GM19025 (cell line): Measurements from ENCODE around the gene PABPN1L.

ENCODE experiments used
- ATAC-seq: cut with Tn5 transposase; IDR thresholded peaks from one replicate; pipeline ENCODE4 v1.9.1; 2021; ENCODE audit warnings: mild to moderate bottlenecking, low read depth, moderate library complexity; ENCODE audit not compliant: unreplicated experiment

The PABPN1L gene

DNA sequence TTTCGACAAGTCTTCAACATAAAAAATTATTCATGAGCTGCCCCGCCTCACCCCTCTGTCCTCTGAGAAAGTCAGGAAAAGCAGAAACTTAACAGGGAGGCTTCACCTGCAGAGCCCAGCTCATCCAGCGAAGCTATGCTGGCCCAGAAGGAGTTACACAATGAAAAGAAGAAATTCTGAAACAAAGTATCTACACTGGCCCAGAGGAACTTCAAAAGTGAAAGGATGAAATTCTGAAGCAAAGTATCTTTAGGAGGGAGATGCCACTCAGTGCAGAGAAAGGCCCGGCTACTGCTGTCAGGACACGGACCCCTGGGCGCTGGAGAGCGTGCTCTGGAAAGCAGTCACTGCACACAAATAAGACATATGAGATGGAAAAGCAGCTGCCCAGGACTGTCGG, 11.3 kb downstream of the PABPN1L start:
- ATAC-seq, result no peak

GRCh38 chr16:88854306-88855111, 12.0 kb downstream of the PABPN1L start:
- no peak for ATAC-seq

- no peak for ATAC-seq
Observed at GRCh38 chr16:88853325-88853941, 13.0 kb downstream of the PABPN1L start.

DNA sequence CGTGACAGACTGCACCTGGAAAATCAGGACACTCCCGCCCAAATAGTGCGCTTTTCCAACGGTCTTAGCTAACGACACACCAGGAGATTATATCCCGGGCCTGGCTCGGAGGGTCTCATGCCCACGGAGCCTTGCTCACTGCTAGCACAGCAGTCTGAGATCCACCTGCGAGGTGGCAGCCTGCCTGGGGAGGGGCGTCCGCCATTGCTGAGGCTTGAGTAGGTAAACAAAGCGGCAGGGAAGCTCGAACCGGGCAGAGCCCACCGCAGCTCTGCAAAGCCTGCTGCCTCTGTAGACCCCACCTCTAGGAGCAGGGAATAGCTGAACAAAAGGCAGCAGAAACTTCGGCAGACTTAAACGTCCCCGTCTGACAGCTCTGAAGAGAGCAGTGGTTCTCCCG, 14.8 kb downstream of the PABPN1L start:
- ATAC-seq, result no peak

GRCh38 chr16:88850531-88851199, 15.8 kb downstream of the PABPN1L start:
- ATAC-seq, result no peak

DNA sequence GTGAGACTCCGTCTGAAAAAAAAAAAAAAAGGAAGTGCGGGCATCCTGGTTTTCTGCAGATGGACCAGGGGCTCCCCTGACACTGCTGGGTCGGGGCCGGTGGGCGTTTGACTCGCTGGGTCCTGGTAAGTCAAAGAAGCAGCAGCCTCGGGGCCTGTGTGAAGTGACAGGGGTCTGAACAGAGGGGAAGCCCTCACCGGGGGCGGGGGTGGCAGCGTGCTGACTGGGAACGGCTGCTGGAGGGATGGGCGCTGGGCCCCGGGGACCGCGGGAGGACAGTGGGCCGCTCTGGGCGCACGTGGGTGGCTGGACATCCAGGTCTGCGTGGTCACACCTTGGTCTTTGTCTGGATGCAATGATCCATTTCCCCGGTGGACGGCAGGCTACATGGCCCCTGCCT, 17.9 kb downstream of the PABPN1L start:
- ATAC-seq, result no peak

DNA sequence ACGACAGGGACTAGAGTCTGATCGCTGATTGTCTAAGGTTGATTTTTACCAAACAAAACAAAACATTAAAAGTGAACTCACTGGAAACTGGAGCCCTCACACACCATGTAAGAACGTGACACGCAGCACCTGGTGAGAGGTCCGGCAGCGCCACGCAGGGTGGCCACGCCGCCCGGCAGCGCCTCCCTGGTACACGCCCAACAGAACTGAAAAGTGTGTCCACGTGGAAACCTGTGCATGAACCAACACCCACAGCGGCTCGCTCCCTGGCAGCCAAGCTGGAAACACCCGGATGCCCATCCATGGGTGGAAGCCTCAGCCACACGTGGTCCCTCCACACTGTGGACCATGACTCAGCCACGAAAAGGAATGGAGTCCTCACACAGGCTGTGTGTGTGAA, 18.8 kb downstream of the PABPN1L start:
- ATAC-seq, result no peak

GRCh38 chr16:88846088-88846487, 20.4 kb downstream of the PABPN1L start:
- no peak for ATAC-seq

DNA sequence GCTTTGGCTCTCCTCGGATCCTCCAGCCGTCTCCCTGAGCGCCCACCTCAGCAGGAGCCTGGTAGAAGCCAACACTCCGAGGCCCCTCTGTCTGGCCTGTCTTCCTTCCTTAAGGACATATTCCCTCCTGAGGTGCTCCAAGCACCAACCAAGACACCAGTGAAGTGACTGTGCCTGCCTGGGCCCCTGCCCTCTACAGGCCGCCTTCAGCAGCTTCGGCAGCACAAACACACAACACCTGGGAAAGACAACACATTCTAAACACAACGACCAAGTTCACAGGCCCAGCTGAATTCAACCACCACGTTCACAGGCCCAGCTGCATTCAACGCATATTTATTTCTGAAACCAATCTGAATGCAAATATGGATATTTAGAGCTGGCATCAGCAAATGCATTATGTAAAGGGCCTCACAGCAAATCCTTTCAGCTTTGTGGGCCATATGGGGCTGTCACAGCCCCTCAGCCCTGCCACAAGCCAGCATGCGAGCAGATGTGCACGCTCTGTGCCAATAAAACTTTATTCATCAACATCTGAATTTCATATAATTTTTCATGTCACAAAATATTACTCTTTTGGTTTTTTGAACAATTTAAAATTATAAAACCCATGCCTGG, 21.9 kb downstream of the PABPN1L start:
- ATAC-seq, result no peak

DNA sequence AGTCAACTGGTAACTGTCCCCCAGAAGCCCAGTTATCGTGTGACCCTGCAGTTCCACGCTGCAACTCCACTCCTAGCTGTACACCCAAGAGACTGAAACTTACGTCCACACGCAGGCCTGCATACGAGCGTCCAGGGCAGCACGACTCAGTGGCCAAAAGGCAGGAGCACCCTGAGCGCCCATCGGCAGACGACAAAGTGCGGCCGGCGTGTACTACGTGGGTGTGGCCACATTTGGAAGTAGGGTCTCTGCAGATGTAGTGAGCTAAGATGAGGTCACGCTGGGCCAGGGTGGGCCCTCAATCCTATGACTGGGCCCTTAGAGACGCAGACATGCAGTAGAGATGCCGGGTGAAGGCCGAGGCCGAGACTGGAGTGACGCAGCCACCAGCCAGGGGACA, 23.2 kb downstream of the PABPN1L start:
- no peak for ATAC-seq

GRCh38 chr16:88842806-88843205, 23.7 kb downstream of the PABPN1L start:
- no peak for ATAC-seq

GRCh38 chr16:88842308-88842756, 24.1 kb downstream of the PABPN1L start:
- ATAC-seq, result no peak

DNA sequence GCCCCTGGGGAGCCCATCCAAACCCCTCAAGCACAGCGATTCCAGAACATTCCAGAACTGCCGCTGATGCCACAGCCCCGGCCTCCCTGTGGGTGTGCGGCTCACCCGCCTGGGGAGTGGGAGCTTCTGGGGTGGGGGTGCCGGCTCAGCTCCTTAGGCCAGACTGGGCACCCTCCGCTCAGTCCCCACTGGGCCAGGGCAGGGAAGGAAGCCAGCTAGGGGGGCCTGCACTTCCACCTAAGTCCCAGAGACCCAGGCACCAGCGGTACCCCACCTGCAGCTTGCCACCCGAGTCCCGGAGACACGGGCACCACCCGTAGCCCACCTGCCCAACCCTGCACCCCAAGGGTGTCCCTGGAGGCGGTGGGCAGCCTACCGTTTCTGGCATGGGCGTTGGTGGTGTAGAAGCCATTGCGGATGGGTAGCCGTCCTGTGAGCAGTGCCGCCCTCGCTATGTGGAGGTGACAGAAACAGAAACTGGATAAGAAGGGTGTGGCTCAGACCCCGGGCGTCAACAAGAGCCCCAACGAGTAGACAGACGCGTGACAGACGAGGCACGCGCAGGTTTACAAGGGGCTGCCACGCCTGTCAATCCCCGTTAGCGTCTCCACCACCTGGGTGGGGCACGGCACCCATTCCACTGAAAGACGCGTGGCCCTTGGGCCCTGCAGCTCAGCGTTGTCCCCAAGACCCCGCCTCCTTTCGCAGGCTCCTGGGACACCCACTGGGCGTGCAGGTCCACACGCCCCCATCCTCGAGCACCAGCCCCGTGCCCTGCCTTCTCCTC, 24.7 kb downstream of the PABPN1L start:
- ATAC-seq, result no peak

DNA sequence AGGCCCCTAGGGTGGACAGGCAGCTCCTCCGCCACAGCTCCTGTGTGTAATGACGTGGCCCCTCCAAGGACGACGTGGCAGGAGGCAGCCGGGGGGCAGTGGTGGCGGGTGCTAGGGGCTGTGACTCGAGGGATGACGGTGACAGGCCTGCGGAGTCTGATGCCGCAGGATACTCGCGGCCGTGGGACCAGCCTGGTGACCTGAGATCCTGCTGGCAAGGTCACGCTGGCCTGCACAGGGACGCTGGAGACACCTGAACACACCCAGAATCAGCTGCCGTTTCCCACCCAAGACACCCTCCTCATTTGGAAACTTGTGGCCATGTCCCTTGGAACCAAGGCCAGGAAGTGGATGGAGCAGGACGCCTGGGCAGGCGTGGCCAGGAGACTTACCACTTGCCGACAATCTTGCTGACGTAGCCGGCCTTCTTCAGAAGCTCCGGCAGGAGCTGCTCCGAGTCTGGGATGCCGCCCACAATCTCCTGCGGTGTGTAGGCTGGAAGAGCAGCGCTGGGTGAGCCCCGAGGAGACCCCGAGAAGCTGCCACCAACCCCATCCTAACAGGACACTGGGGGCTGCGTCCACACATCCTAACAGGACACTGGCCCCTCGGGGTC, 25.8 kb downstream of the PABPN1L start:
- ATAC-seq, result no peak

DNA sequence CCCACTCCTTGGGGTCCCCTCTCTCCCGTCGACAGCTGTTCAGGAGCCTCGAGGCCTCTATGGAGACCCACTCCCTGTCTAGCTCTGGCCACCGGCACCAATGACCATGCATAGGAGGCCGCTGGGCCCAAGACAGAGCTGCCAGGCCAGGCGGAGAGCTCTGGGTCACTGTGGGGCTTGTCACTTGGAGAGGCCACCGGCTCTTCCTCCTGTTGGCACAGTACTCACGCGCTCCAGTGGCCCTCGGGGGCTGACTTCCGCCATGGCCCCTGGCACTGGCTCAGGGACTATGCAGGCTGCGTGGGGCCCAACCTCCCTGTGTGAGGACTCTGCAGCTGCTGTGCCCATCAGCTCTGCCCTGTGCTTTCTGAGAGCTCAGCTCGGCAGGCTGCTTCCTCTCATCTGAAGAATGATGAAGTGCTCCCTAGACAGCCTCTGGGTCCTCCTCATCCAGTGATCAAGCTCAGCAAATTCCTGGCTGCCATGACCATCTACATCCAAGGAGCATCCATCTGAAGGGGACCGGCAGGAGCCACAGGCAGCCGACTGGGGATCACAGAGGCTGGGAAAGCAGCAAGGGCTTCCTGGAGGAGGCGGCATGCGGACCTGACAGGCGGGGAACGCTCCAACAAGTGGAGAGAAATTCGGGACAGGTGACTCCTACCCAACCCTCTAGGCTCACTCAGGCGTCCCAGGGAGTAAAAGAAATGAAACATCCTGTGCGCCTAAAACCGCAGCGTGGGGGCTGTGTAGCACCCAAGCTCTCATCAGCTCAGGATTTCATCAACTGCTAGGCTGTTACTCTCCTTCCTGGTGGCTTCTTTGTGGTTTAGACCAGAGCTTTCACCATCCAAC, 26.5 kb downstream of the PABPN1L start:
- ATAC-seq, result no peak

DNA sequence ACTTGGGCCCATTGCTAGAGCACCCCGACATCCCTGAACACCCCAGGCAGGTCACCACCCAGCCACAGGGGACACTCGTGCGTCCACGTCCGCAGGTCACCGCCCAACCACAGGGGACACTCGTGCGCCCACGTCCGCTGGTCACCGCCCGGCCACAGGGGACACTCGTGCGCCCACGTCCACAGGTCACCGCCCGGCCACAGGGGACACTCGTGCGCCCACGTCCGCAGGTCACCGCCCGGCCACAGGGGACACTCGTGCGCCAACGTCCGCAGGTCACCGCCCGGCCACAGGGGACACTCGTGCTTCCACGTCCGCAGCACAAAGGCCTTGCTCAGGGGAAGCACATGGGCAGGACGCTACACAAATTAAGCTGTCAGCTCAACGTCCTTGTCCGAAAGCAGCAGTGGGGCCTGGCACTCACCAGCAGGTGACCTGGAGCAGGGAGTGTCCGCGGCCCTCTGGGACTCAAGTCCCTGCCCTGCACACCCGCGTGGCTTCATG, 27.4 kb downstream of the PABPN1L start:
- ATAC-seq, result no peak

GRCh38 chr16:88838566-88838965, 27.9 kb downstream of the PABPN1L start:
- no peak for ATAC-seq

DNA sequence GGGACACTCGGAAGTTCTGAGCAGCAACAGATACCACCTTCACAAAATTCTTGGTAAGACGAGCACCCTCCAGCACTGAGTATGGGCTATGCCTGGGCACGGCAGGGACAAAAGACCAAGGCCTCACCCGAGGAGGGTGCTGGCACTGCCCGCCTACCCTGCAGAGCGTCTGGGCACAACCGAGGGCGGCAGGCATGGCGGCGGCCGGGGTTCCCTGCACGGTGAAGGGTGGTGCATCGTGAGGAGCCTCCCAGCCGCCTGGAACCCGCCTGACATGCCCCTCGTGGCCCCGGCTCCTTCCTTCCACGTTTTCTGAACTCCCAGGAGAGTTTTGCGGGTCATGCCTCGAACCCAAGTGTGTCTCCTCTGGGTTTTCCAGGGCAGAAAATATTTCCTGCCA, 28.7 kb downstream of the PABPN1L start:
- ATAC-seq, result no peak

DNA sequence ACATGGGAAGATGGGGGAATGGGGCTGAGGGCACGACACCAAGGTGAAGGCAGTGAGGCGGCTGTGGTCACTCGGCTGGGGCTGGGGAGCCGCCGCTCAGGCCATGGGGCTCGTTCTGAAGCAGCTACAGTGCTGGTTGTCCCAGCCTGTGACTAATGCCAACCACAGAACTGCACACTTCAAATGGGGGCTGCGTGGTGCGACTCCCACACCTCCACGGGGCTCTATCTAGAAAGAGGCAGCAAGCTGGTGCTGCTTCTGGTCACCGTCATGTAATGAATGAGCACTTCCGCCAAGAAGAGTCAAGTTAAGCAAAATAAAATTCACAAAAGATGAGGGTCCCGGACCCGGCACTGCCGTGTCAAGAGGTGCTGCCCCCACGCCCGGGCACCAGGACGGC, 29.7 kb downstream of the PABPN1L start:
- no peak for ATAC-seq
